ENCODE results near the gene RIPK1. TPM values are rescaled to one million over a fixed set of nuclear protein-coding genes. Genes with fewer than 3 reads are reported as not detected.

RIPK1 gene
- total and polyA plus RNA-seq, 2 experiments from 2014 or later = 15.3 to 26.2 TPM

DNA sequence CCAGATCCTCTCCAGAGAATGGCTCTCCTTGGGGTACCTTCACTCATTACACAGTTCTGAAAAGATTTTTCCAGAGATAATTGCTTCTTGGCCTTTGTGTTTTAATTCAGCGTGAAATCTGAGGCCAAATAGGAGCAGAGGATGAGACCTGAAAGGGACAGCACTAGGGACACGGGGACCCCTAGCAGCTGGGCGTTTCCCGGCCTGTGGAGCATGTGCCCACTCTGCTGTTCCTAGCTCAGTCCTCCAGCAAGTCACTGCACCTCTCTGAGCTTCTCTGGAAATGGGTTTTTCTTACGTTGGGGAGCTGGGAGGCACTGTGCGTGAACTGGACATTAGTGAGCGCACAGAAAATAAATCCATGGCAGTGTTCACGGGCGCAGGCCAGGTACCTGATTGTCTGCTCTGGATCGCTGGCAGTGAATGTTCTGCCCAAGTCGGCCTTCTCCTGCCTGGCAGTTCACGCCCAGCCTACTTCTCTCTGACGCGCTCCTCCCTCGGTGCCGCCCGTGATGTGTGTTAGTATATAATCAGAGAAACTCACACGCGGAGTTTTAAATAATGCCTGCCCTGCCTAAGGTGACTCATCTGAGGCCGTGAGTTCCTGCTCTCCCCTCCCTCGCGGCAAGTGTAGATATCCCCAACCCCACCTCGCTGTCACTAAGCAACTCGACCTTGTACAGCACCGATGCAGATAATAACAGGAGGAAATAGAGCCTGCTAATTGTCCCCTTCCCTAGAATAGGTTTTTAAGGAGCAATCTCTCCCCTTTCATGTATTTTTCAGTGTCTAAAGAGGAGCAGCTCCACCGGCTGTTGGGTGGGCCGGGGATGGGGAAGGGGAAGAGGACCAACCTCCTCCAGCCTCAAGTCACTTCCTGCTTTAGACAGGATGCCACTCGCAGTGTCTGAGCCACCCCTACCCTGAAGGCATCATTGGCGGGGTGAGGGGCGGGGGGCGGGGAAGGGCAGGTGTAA, 91.8 kb downstream of the RIPK1 start:
- in situ Hi-C loops (cut with MboI) = no loop called here
- H3K9me2 ChIP-seq (ENCODE audit: insufficient read depth) = no peaks in the 10 kb centered on the region
- peaks cover 4% of the 10 kb centered on the region; the same call in 1 of the 2 replicates for H3K4me1 ChIP-seq (ENCODE audit: insufficient read depth)
- no peak overlapping the region for H3K4me2 ChIP-seq (ENCODE audit: unreplicated experiment)
- H3K4me3 ChIP-seq = no peak overlapping the region
- H2AFZ ChIP-seq = no peak overlapping the region
- WGBS, 2 experiments (ENCODE audit: low coverage in 1 of 2, low lambda C conversion rate in 2 of 2, missing lambda C conversion rate in 2 of 2) = 80 to 84% methylated on average over 31 of the region's 31 CpGs
- peaks cover 19% of the 10 kb centered on the region for H3K79me2 ChIP-seq (ENCODE audit: insufficient read depth)
- no peak overlapping the region for H3K27ac ChIP-seq
- H3F3A ChIP-seq (ENCODE audit: insufficient read depth) = peaks cover 22% of the 10 kb centered on the region
- no peak overlapping the region for H3K9ac ChIP-seq
- no peaks in the 10 kb centered on the region for H3K9me3 ChIP-seq (ENCODE audit: low read depth)
- no peak for TF ChIP-seq EZH2phosphoT487 (IDR thresholded peaks at IDR 0.05; ENCODE audit: insufficient read depth, low read depth)
- TF ChIP-seq EZH2 (IDR thresholded peaks at IDR 0.05; ENCODE audit: insufficient read depth, poor library complexity, severe bottlenecking) = no peak
- H3K36me3 ChIP-seq (ENCODE audit: low read depth) = peaks cover 6% of the 10 kb centered on the region; the same call in 1 of the 2 replicates
- no peaks in the 10 kb centered on the region; the same call in 1 of the 2 replicates for H4K20me1 ChIP-seq (ENCODE audit: insufficient read depth)
- no peak for DNase-seq
- H3K27me3 ChIP-seq (replicated peaks; ENCODE audit: insufficient read depth) = no peaks in the 10 kb centered on the region

DNA sequence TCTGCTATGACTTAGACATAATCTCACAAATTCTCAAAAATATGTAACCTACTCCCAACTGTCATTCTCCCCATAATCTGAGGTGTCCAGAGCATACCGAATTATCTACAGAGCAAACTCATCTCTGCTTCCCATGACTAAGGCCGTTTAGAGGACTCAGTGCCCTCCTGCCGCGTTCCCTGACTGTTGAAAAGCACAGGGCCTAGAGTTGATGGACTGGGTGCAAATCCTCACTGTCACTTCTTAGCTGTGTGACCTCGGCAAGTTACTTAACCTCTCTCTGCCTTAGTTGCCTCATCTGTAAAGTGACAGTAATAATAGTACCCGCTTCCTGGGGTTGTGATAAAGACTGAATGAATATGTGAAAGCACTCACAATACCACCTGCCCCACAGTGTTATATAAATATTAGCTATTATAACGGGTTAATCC, 93.8 kb downstream of the RIPK1 start:
- peak overlapping the region; percentile 82; the same call in 1 of the 2 replicates for H2AFZ ChIP-seq
- peaks cover 2% of the 10 kb centered on the region for H3K79me2 ChIP-seq (ENCODE audit: insufficient read depth)
- peak overlapping the region; percentile 82 for H3K4me2 ChIP-seq (ENCODE audit: unreplicated experiment)
- peaks cover 19% of the 10 kb centered on the region for H3K4me1 ChIP-seq (ENCODE audit: insufficient read depth)
- peak overlapping the region; percentile 80 for H3K4me3 ChIP-seq
- H3K36me3 ChIP-seq (ENCODE audit: low read depth) = no peaks in the 10 kb centered on the region
- 14 to 17% methylated on average over 6 to 7 of the region's 7 CpGs for WGBS, 2 experiments (ENCODE audit: low coverage in 1 of 2, low lambda C conversion rate in 2 of 2, missing lambda C conversion rate in 2 of 2)
- H3K9ac ChIP-seq = peak overlapping the region; percentile 94
- H3K9me3 ChIP-seq (ENCODE audit: low read depth) = no peaks in the 10 kb centered on the region
- H3K27me3 ChIP-seq (replicated peaks; ENCODE audit: insufficient read depth) = no peaks in the 10 kb centered on the region
- H3K27ac ChIP-seq = peak overlapping the region; percentile 94
- no peak for TF ChIP-seq EZH2phosphoT487 (IDR thresholded peaks at IDR 0.05; ENCODE audit: insufficient read depth, low read depth)
- TF ChIP-seq EZH2 (IDR thresholded peaks at IDR 0.05; ENCODE audit: insufficient read depth, poor library complexity, severe bottlenecking) = no peak
- peak; percentile 82 for DNase-seq
- H4K20me1 ChIP-seq (ENCODE audit: insufficient read depth) = no peaks in the 10 kb centered on the region
- no peaks in the 10 kb centered on the region for H3K9me2 ChIP-seq (ENCODE audit: insufficient read depth)
- in situ Hi-C loops (cut with MboI) = no loop called here
- peaks cover 37% of the 10 kb centered on the region for H3F3A ChIP-seq (ENCODE audit: insufficient read depth)

DNA sequence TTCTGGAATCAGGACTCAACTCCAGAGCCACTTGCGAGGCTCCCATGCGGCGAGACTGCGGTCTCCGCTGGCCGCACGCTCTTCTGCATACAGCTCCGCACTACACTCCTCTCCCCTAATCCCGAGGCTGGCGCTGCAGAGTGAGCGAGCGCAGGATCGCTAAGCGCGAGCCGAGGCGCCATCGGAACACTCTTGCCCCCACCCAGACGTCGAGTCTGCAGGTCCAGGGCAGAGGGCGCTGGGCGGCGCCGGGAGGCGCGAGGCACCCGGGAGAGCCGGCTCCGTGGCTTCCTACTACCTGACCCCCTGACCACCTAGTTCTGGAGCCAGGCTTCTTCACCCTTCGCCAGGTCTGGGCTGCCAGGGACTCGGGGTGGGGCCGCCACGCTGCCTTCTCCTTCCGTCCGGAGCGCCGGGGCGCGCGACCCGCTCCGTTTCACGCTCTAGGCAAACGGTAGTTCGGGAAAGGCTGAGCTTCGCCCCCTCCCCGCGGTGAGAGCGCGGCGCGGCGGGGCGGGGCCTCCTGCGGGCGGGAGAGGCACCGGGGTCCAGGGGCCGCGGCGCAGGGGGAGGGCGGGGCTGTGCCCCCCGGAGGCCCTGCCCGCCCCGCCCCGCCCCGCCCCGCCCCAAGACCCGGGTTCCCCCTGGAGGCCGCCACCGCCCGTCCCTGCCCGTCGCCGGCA, 94.4 kb downstream of the RIPK1 start:
- Histone ChIP-seq H2AFZ (peak overlapping the region; percentile 82), H3F3A (ENCODE audit: insufficient read depth) (peaks cover 37% of the 10 kb centered on the region), H3K4me2 (ENCODE audit: unreplicated experiment) (peak overlapping the region; percentile 82), H3K4me1 (ENCODE audit: insufficient read depth) (peaks cover 19% of the 10 kb centered on the region), H3K4me3 (peak overlapping the region; percentile 80), H3K36me3 (ENCODE audit: low read depth) (no peaks in the 10 kb centered on the region), H3K9me3 (ENCODE audit: low read depth) (no peaks in the 10 kb centered on the region), H3K27ac (peak overlapping the region; percentile 94), H3K79me2 (ENCODE audit: insufficient read depth) (no peaks in the 10 kb centered on the region), H3K9me2 (ENCODE audit: insufficient read depth) (no peaks in the 10 kb centered on the region), H4K20me1 (ENCODE audit: insufficient read depth) (no peaks in the 10 kb centered on the region), H3K9ac (peak overlapping the region; percentile 94), H3K27me3 (replicated peaks; ENCODE audit: insufficient read depth) (no peaks in the 10 kb centered on the region)
- 2% methylated on average over 26 to 62 of the region's 74 CpGs for WGBS, 2 experiments (ENCODE audit: low coverage in 1 of 2, low lambda C conversion rate in 2 of 2, missing lambda C conversion rate in 2 of 2)
- TF ChIP-seq EZH2 (IDR thresholded peaks at IDR 0.05; ENCODE audit: insufficient read depth, poor library complexity, severe bottlenecking) (no peak), EZH2phosphoT487 (IDR thresholded peaks at IDR 0.05; ENCODE audit: insufficient read depth, low read depth) (no peak)
- DNase-seq = peak; percentile 91
- in situ Hi-C loops (cut with MboI) = no loop called here

DNA sequence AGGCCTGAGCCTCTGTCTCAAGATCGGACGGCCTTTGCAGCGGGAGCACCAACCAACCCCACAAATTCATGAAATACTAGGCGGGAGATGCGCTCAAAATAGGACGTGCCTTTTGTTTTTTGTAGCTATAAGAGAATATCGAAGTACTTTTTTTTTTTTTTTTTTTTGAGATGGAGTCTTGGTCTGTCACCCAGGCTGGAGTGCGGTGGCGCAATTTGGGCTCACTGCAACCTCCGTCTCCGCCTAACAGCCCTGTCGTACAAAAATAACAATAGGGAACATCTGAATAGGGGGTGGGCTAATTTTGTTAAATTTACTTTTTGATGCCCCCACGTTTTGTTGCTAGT, 94.9 kb downstream of the RIPK1 start:
- Histone ChIP-seq H3K79me2 (ENCODE audit: insufficient read depth) (no peaks in the 10 kb centered on the region), H3K4me3 (peak overlapping the region; percentile 80), H3K4me1 (ENCODE audit: insufficient read depth) (peaks cover 19% of the 10 kb centered on the region), H3K27me3 (replicated peaks; ENCODE audit: insufficient read depth) (no peaks in the 10 kb centered on the region), H3K36me3 (ENCODE audit: low read depth) (no peaks in the 10 kb centered on the region), H3K9me3 (ENCODE audit: low read depth) (no peaks in the 10 kb centered on the region), H3K9ac (peak overlapping the region; percentile 94), H3K4me2 (ENCODE audit: unreplicated experiment) (peak overlapping the region; percentile 69), H3K27ac (peak overlapping the region; percentile 94), H3K9me2 (ENCODE audit: insufficient read depth) (no peaks in the 10 kb centered on the region), H3F3A (ENCODE audit: insufficient read depth) (peaks cover 37% of the 10 kb centered on the region), H2AFZ (peak overlapping the region; percentile 57), H4K20me1 (ENCODE audit: insufficient read depth) (no peaks in the 10 kb centered on the region)
- in situ Hi-C loops (cut with MboI) = no loop called here
- TF ChIP-seq EZH2phosphoT487 (IDR thresholded peaks at IDR 0.05; ENCODE audit: insufficient read depth, low read depth) = no peak
- no peak for TF ChIP-seq EZH2 (IDR thresholded peaks at IDR 0.05; ENCODE audit: insufficient read depth, poor library complexity, severe bottlenecking)
- DNase-seq = no peak
- whole genome bisulfite sequencing, 2 experiments (ENCODE audit: low coverage in 1 of 2, low lambda C conversion rate in 2 of 2, missing lambda C conversion rate in 2 of 2) = 7% methylated on average over 13 of the region's 13 CpGs

Measured in GM23248 (cell line).